ENCODE measurements around the gene SHISAL2A.

Gene SHISAL2A

GRCh38 chr1:52598729-52599128 is 34.2 kb upstream of the SHISAL2A start:
- TF ChIP-seq CSDC2 (CRISPR knock-in tag; IDR thresholded peaks at IDR 0.05) (no peak), TOX (CRISPR knock-in tag; IDR thresholded peaks at IDR 0.05; ENCODE audit: borderline replicate concordance) (no peak), ZNF565 (CRISPR knock-in tag; conservative IDR thresholded peaks at IDR 0.05; ENCODE audit: low read depth) (no peak), GLIS3 (CRISPR knock-in tag; IDR thresholded peaks at IDR 0.05) (no peak), POU6F1 (CRISPR knock-in tag; IDR thresholded peaks at IDR 0.05; ENCODE audit: borderline replicate concordance, low read depth) (no peak), OSR1 (CRISPR knock-in tag; IDR thresholded peaks at IDR 0.05) (no peak), ZC3H10 (CRISPR knock-in tag; IDR thresholded peaks at IDR 0.05) (no peak), ESRRG (CRISPR knock-in tag; IDR thresholded peaks at IDR 0.05) (no peak), CSRNP3 (CRISPR knock-in tag; IDR thresholded peaks at IDR 0.05) (no peak), SNAI2 (CRISPR knock-in tag; IDR thresholded peaks at IDR 0.05) (no peak), PATZ1 (CRISPR knock-in tag; IDR thresholded peaks at IDR 0.05; ENCODE audit: borderline replicate concordance) (no peak), ISL1 (CRISPR knock-in tag; IDR thresholded peaks at IDR 0.05) (no peak), PPARA (CRISPR knock-in tag; IDR thresholded peaks at IDR 0.05; ENCODE audit: borderline replicate concordance) (no peak)

GRCh38 chr1:52599236-52599635 is 33.7 kb upstream of the SHISAL2A start:
- TF ChIP-seq ISL1 (CRISPR knock-in tag; IDR thresholded peaks at IDR 0.05) (no peak), TSHZ2 (CRISPR knock-in tag; IDR thresholded peaks at IDR 0.05) (no peak), PATZ1 (CRISPR knock-in tag; IDR thresholded peaks at IDR 0.05; ENCODE audit: borderline replicate concordance) (no peak), ARNTL (CRISPR knock-in tag; IDR thresholded peaks at IDR 0.05; ENCODE audit: borderline replicate concordance, low read depth) (no peak)
- no peak for ATAC-seq

More at GRCh38 chr1:52598729-52599128, 34.2 kb upstream of the SHISAL2A start:
- ATAC-seq: no peak

GRCh38 chr1:52600533-52601179 is 32.3 kb upstream of the SHISAL2A start:
- ATAC-seq: no peak
- TF ChIP-seq ZNF565 (CRISPR knock-in tag; conservative IDR thresholded peaks at IDR 0.05; ENCODE audit: low read depth): no peak
- TF ChIP-seq CSRNP3 (CRISPR knock-in tag; IDR thresholded peaks at IDR 0.05): no peak
- no peak for TF ChIP-seq POU6F1 (CRISPR knock-in tag; IDR thresholded peaks at IDR 0.05; ENCODE audit: borderline replicate concordance, low read depth)
- TF ChIP-seq OSR1 (CRISPR knock-in tag; IDR thresholded peaks at IDR 0.05): no peak
- no peak for TF ChIP-seq TSHZ2 (CRISPR knock-in tag; IDR thresholded peaks at IDR 0.05)
- TF ChIP-seq SNAI2 (CRISPR knock-in tag; IDR thresholded peaks at IDR 0.05): no peak
- no peak for TF ChIP-seq TCF4 (CRISPR knock-in tag; IDR thresholded peaks at IDR 0.05; ENCODE audit: borderline replicate concordance)
- TF ChIP-seq ZC3H10 (CRISPR knock-in tag; IDR thresholded peaks at IDR 0.05): no peak
- no peak for TF ChIP-seq ZFP3 (CRISPR knock-in tag; IDR thresholded peaks at IDR 0.05)
- TF ChIP-seq PPARA (CRISPR knock-in tag; IDR thresholded peaks at IDR 0.05; ENCODE audit: borderline replicate concordance): no peak
- no peak for TF ChIP-seq ISL1 (CRISPR knock-in tag; IDR thresholded peaks at IDR 0.05)
- TF ChIP-seq ARNTL (CRISPR knock-in tag; IDR thresholded peaks at IDR 0.05; ENCODE audit: borderline replicate concordance, low read depth): no peak

Measured in SK-N-SH treated with all-trans-retinoic acid at 6 μM for 48 hours (cell line).